Kidney tubule cell (primary cell): ENCODE measurements around the gene DAZL.
A peak's percentile ranks its signal among the peaks of the same experiment; 100 is the strongest.
"Not testable (repeated sequence)": the region's sequence is repeated elsewhere in the genome, so short reads cannot be mapped to it uniquely, and the experiment has no call there.

Experiments
- DNase-seq: peaks from one replicate; pipeline ENCODE4 v3.0.0-alpha.2; 2018; ENCODE audit warnings: low spot score

Gene DAZL

GRCh38 chr3:16604887-16605602 lies at the start of gene DAZL:
Gene DAZL, minus strand, starts transcription at chr3:16605423. Its CDS starts 218 bp downstream, at chr3:16605205.
- DNase-seq: no peak

- no peak for DNase-seq
Observed at GRCh38 chr3:16654976-16655375, 49.8 kb upstream of the DAZL start.

- no peak for DNase-seq
Observed at GRCh38 chr3:16653712-16654111, 48.5 kb upstream of the DAZL start.

- no peak for DNase-seq
Observed at GRCh38 chr3:16647668-16648067, 42.4 kb upstream of the DAZL start.

- DNase-seq: no peak
Observed at GRCh38 chr3:16639806-16640205, 34.6 kb upstream of the DAZL start.

GRCh38 chr3:16633948-16634347 lies 28.7 kb upstream of the DAZL start:
- DNase-seq: no peak

- no peak for DNase-seq
Observed at GRCh38 chr3:16632395-16632794, 27.2 kb upstream of the DAZL start.

- peak; percentile 61 for DNase-seq
Observed at GRCh38 chr3:16618721-16619120, 13.5 kb upstream of the DAZL start.

GRCh38 chr3:16617155-16617554 lies 11.9 kb upstream of the DAZL start:
- not testable (repeated sequence) for DNase-seq

GRCh38 chr3:16616083-16616482 lies 10.9 kb upstream of the DAZL start:
- no peak for DNase-seq

- DNase-seq: peak; percentile 34
Observed at GRCh38 chr3:16614033-16615031, 9.1 kb upstream of the DAZL start.

- DNase-seq: no peak
Observed at GRCh38 chr3:16609927-16610580, 4.8 kb upstream of the DAZL start.

GRCh38 chr3:16608816-16609215 lies 3.6 kb upstream of the DAZL start:
- DNase-seq: no peak

GRCh38 chr3:16607718-16608117 lies 2.5 kb upstream of the DAZL start:
- DNase-seq: no peak

- peak; percentile 56 for DNase-seq
Observed at GRCh38 chr3:16606398-16606797, 1.2 kb upstream of the DAZL start.

GRCh38 chr3:16605966-16606365 lies 743 bp upstream of the DAZL start:
- DNase-seq: no peak

GRCh38 chr3:16604433-16604832 lies 790 bp downstream of the DAZL start:
- DNase-seq: no peak

GRCh38 chr3:16601537-16602005 lies 3.7 kb downstream of the DAZL start:
- no peak for DNase-seq

- peak; percentile 78 for DNase-seq
Observed at GRCh38 chr3:16600780-16601536, 4.3 kb downstream of the DAZL start.

GRCh38 chr3:16599694-16600093 lies 5.5 kb downstream of the DAZL start:
- no peak for DNase-seq

- no peak for DNase-seq
Observed at GRCh38 chr3:16596352-16597032, 8.7 kb downstream of the DAZL start.
